Osteoblast (primary cell): ENCODE data around the gene SAE1. TPM values are rescaled to one million over a fixed set of nuclear protein-coding genes. Genes with fewer than 3 reads are reported as not detected.

Experiments used
- DNase-seq: peaks from one replicate; pipeline ENCODE4 v3.0.0; 2011; ENCODE audit warnings: low spot score, mixed read lengths; ENCODE audit not compliant: insufficient read length; ENCODE audit errors: missing footprints
- H2AFZ ChIP-seq: 2 replicates; pipeline ENCODE4 v1.6.0; 2011; ENCODE audit warnings: mild to moderate bottlenecking, low read length
- H3K27ac ChIP-seq: 2 replicates; pipeline ENCODE4 v1.5.1; 2011; ENCODE audit warnings: mild to moderate bottlenecking, low read depth, low read length, moderate library complexity
- H3K27me3 ChIP-seq: 2 replicates; pipeline ENCODE4 v1.6.0; 2012; ENCODE audit warnings: mild to moderate bottlenecking, control low read depth, inconsistent platforms, low read length, moderate library complexity; ENCODE audit not compliant: insufficient read depth
- H3K36me3 ChIP-seq: 2 replicates; pipeline ENCODE4 v1.5.1; 2011; ENCODE audit warnings: mild to moderate bottlenecking, low read length, control low read depth, moderate library complexity; ENCODE audit not compliant: insufficient read depth
- H3K4me1 ChIP-seq: 2 replicates; pipeline ENCODE4 v1.5.1; 2011; ENCODE audit warnings: mild to moderate bottlenecking, low read length, control low read depth, moderate library complexity; ENCODE audit not compliant: insufficient read depth
- H3K4me2 ChIP-seq: 2 replicates; pipeline ENCODE4 v1.6.0; 2011; ENCODE audit warnings: mild to moderate bottlenecking, low read length; ENCODE audit not compliant: insufficient read depth
- H3K4me3 ChIP-seq: fragments of 200-600 bp; sonication (generic); 3 replicates; pipeline ENCODE4 v1.5.1; 2012; ENCODE audit warnings: mild to moderate bottlenecking, low read length, inconsistent platforms; ENCODE audit not compliant: insufficient read depth
- H3K79me2 ChIP-seq: 2 replicates; pipeline ENCODE4 v1.6.0; 2012; ENCODE audit warnings: mild to moderate bottlenecking, low read length, control low read depth, inconsistent platforms; ENCODE audit not compliant: insufficient read depth
- H3K9me3 ChIP-seq: 2 replicates; pipeline ENCODE4 v1.5.1; 2011; ENCODE audit warnings: low read depth, low read length, control low read depth
- H4K20me1 ChIP-seq: 2 replicates; pipeline ENCODE4 v1.6.0; 2012; ENCODE audit warnings: mild to moderate bottlenecking, low read length, control low read depth; ENCODE audit not compliant: insufficient read depth
- total RNA-seq: library from RNA; depleted of rRNA; stranded (reverse); fragments of >200 nt; gene quantifications from 2 replicates; pipeline ENCODE4 v1.2.3, GENCODE V29; 2012
- TF ChIP-seq, protein P1 (sequence below): IDR thresholded peaks from 2 replicates; pipeline ENCODE4 v1.5.1; 2011; ENCODE audit warnings: mild to moderate bottlenecking, low read depth, low read length, moderate library complexity; ENCODE audit errors: extremely low read depth

SAE1 gene
- total RNA-seq, 1 donor, result 105 TPM

DNA sequence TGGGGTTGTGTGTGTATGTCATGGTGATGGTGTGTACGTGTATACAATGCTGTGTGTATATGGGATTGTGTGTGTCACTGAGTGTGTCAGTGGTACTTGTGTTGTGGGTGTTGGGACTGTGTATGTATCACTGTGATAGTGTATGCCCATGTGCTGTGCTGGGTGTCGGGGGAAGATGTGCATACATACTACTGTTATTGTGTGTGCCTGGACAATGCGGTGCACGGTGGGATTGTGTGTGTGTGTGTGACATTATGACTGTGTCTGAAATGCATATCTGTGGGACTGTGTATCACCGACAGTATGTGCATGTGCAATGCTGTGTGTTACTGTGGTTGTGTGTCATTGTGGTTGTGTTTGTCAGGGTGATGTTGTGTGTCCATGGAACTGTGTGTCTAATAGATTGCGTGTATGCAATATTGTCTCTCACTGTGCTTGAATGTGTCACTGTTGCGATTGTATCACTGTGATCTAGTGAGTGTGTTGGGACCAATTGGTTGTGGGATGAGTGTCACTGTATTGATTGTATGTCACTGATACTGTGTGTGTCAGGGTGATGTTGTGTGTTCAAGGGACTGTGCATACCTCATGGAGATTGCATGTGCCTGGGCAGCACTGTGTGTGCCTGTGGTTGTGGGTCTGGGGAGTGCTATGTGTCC is 111.4 kb downstream of the SAE1 start:
- H3K27me3 ChIP-seq, result peaks cover 5% of the 10 kb centered on the region
- peak; percentile 62 for DNase-seq
- TF ChIP-seq, protein P1, sequence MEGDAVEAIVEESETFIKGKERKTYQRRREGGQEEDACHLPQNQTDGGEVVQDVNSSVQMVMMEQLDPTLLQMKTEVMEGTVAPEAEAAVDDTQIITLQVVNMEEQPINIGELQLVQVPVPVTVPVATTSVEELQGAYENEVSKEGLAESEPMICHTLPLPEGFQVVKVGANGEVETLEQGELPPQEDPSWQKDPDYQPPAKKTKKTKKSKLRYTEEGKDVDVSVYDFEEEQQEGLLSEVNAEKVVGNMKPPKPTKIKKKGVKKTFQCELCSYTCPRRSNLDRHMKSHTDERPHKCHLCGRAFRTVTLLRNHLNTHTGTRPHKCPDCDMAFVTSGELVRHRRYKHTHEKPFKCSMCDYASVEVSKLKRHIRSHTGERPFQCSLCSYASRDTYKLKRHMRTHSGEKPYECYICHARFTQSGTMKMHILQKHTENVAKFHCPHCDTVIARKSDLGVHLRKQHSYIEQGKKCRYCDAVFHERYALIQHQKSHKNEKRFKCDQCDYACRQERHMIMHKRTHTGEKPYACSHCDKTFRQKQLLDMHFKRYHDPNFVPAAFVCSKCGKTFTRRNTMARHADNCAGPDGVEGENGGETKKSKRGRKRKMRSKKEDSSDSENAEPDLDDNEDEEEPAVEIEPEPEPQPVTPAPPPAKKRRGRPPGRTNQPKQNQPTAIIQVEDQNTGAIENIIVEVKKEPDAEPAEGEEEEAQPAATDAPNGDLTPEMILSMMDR, result no peak
- no peak overlapping the region for H3K4me2 ChIP-seq
- no peak overlapping the region for H3K4me3 ChIP-seq
- H4K20me1 ChIP-seq, result no peaks in the 10 kb centered on the region
- H3K4me1 ChIP-seq, result peaks cover 17% of the 10 kb centered on the region
- H3K27ac ChIP-seq, result no peak overlapping the region
- H3K9me3 ChIP-seq, result no peaks in the 10 kb centered on the region
- H3K36me3 ChIP-seq, result no peaks in the 10 kb centered on the region
- H2AFZ ChIP-seq, result no peak overlapping the region
- no peaks in the 10 kb centered on the region for H3K79me2 ChIP-seq

DNA sequence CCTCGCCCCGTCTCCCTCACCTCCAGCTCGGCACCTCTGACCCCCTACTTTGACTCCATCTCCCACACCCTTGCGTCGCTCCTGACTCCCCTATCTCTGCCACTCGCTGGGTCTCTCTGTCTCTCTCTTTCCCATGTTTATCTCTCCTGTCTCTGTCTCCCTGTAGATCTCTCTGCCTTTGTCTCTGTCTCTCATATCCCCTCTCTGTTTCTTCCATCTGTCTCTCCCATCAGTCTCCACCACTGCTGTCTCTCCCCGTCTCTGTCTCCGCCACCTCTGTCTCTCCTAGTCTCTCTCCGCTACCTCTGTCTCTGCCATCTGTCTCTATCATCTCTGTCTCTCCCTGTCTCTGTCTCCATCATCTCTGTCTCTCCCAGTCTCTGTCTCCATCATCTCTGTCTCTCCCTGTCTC is 112.7 kb downstream of the SAE1 start:
- peak overlapping the region; percentile 83 for H3K4me2 ChIP-seq
- no peaks in the 10 kb centered on the region for H4K20me1 ChIP-seq
- H2AFZ ChIP-seq, result peak overlapping the region; percentile 49
- H3K79me2 ChIP-seq, result no peaks in the 10 kb centered on the region
- H3K36me3 ChIP-seq, result no peaks in the 10 kb centered on the region
- H3K9me3 ChIP-seq, result no peaks in the 10 kb centered on the region
- H3K4me1 ChIP-seq, result peaks cover 17% of the 10 kb centered on the region
- DNase-seq, result no peak
- TF ChIP-seq, protein P1, result no peak
- peaks cover 5% of the 10 kb centered on the region for H3K27me3 ChIP-seq
- H3K4me3 ChIP-seq, result peak overlapping the region; percentile 71
- H3K27ac ChIP-seq, result peak overlapping the region; percentile 72

DNA sequence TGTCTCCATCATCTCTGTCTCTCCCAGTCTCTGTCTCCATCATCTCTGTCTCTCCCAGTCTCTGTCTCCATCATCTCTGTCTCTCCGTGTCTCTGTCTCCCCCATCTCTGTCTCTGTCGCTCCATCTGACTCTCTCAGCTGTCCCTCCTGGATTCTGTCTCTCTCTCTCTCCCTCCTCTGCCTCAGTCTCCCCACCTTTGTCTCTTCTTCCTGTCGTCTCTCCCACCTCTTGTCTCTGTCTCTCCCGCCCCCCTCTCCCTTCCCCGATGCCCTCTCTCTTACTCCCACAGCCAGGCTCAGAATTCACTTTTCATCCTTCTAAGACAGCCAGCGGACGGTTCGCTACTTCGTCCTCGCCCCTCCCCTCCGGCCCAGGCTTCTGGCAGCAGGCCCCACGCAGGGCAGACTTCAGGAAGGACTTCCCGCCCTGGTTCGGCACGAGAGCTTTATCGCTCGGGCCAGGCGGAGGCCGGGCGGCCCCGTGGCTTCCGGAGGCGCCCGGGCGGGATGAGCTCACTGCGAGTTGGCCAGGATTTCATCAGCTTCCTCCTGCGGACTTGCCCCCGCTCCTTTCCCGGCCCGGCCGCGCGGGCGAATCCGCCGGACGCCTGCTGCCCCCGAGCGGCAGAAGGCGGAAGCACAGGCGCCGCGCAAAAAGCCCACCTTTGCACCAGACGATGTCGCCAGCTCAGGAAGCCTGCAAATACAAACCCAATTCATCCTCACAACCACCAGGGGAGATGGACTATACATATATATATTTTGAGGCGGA is 113.3 kb downstream of the SAE1 start:
- no peaks in the 10 kb centered on the region for H4K20me1 ChIP-seq
- peak; percentile 100 for DNase-seq
- H3K4me1 ChIP-seq, result peaks cover 17% of the 10 kb centered on the region
- H3K4me2 ChIP-seq, result peak overlapping the region; percentile 83
- H2AFZ ChIP-seq, result peak overlapping the region; percentile 74
- TF ChIP-seq, protein P1, result peak; percentile 84
- no peaks in the 10 kb centered on the region for H3K9me3 ChIP-seq
- no peaks in the 10 kb centered on the region for H3K79me2 ChIP-seq
- H3K27me3 ChIP-seq, result peaks cover 5% of the 10 kb centered on the region
- H3K4me3 ChIP-seq, result peak overlapping the region; percentile 71
- no peaks in the 10 kb centered on the region for H3K36me3 ChIP-seq
- peak overlapping the region; percentile 72 for H3K27ac ChIP-seq
